T-cell (primary cell): ENCODE measurements around the gene SGF29. TPM values are rescaled to one million over a fixed set of nuclear protein-coding genes. Genes with fewer than 3 reads are reported as not detected.
A peak's percentile ranks its signal among the peaks of the same experiment; 100 is the strongest.
"Not testable (repeated sequence)": the region's sequence is repeated elsewhere in the genome, so short reads cannot be mapped to it uniquely, and the experiment has no call there.

Experiments
- ATAC-seq, 4 experiments: fragments of 200-7000 bp in 3 of 4; fragments of 150-1000 bp in 1 of 4; cut with Tn5 transposase; replicated peaks in 1 of 4; 1 replicate in 3 of 4; 2 replicates in 1 of 4; pipeline ENCODE4 v1.10.0; 2021; ENCODE audit warnings: moderate library complexity in 3 of 4, mild to moderate bottlenecking in 2 of 4, moderate number of reproducible peaks in 1 of 4
- CTCF ChIA-PET, 2 donors: fragments of 300-600 bp; sonication (Branson Sonifier 250); formaldehyde crosslinking; loops; one replicate each; lab custom pipeline; 2022; ENCODE audit warnings: antibody characterized with exemption in 2 of 2; lab: Charles Lee
- POLR2A ChIA-PET, 2 donors: fragments of 300-600 bp; sonication (Branson Sonifier 250); formaldehyde crosslinking; loops; one replicate each; lab custom pipeline; 2022; ENCODE audit warnings: antibody characterized with exemption in 2 of 2; lab: Charles Lee
- DNase-seq, 35 experiments: peaks; one replicate each; pipeline versions ENCODE4 v3.0.0 to v3.0.0-alpha.2; 2013 to 2023
- H3K27ac ChIP-seq: one replicate; pipeline ENCODE4 v1.5.1; 2013; ENCODE audit warnings: low read length
- H3K27me3 ChIP-seq, 2 experiments: replicated peaks in 1 of 2; 1 replicate in 1 of 2; 2 replicates in 1 of 2; pipeline versions ENCODE4 v1.6.1 to v1.7.0; 2013; ENCODE audit warnings: low read length in 1 of 2, mixed read lengths in 1 of 2; ENCODE audit not compliant: control insufficient read depth in 2 of 2, insufficient read depth in 2 of 2; ENCODE audit errors: extremely low read depth in 1 of 2
- H3K36me3 ChIP-seq, 2 donors: 1 replicate in 1 of 2; 2 replicates in 1 of 2; pipeline versions ENCODE4 v1.6.1 to v1.7.0; 2013; ENCODE audit warnings: low read length in 1 of 2; ENCODE audit not compliant: control insufficient read depth in 2 of 2, insufficient read depth in 1 of 2; ENCODE audit errors: extremely low read depth in 1 of 2
- H3K4me1 ChIP-seq, 2 experiments: 1 replicate in 1 of 2; 2 replicates in 1 of 2; pipeline versions ENCODE4 v1.6.1 to v1.7.0; 2013; ENCODE audit warnings: low read length in 2 of 2, mixed read lengths in 1 of 2; ENCODE audit not compliant: insufficient read depth in 2 of 2, control insufficient read depth in 1 of 2; ENCODE audit errors: extremely low read depth in 1 of 2
- H3K4me3 ChIP-seq, 2 donors: 1 replicate in 1 of 2; 2 replicates in 1 of 2; pipeline versions ENCODE4 v1.5.1 to v1.7.0; 2013; ENCODE audit warnings: mild to moderate bottlenecking in 2 of 2, low read length in 1 of 2, moderate library complexity in 1 of 2; ENCODE audit not compliant: control insufficient read depth in 1 of 2; ENCODE audit errors: extremely low read depth in 1 of 2
- H3K9me3 ChIP-seq: 2 replicates; pipeline ENCODE4 v1.7.0; 2013
- H3K27ac Mint-ChIP-seq, 2 donors: one replicate each; pipeline ENCODE4 v1.8.0; 2020 to 2021; ENCODE audit warnings: mild to moderate bottlenecking in 2 of 2, mixed read lengths in 2 of 2
- H3K27me3 Mint-ChIP-seq, 2 donors: one replicate each; pipeline ENCODE4 v1.8.0; 2021 to 2022; ENCODE audit warnings: mixed read lengths in 2 of 2
- H3K36me3 Mint-ChIP-seq: one replicate; pipeline ENCODE4 v1.8.0; 2021; ENCODE audit warnings: mixed read lengths
- H3K4me1 Mint-ChIP-seq, 3 donors: one replicate each; pipeline ENCODE4 v1.8.0; 2020 to 2022; ENCODE audit warnings: mixed read lengths in 3 of 3, mild to moderate bottlenecking in 1 of 3
- H3K4me3 Mint-ChIP-seq, 3 donors: one replicate each; pipeline ENCODE4 v1.8.0; 2020 to 2022; ENCODE audit warnings: mild to moderate bottlenecking in 3 of 3, mixed read lengths in 3 of 3, moderate library complexity in 3 of 3
- H3K9me3 Mint-ChIP-seq, 3 donors: one replicate each; pipeline ENCODE4 v1.8.0; 2020 to 2022; ENCODE audit warnings: mixed read lengths in 3 of 3
- WGBS: methylation state at CpG from one replicate; pipeline ENCODE4 v1.1.5; 2013; ENCODE audit warnings: missing lambda C conversion rate; ENCODE audit not compliant: insufficient coverage; 5-methylcytosine and 5-hydroxymethylcytosine counted together
- total RNA-seq, 35 experiments: library from RNA in 6 of 35; stranded (reverse) in 6 of 35; fragments of 120-200 nt in 1 of 35; gene quantifications; one replicate each; pipeline versions ENCODE4 v1.2.1 to v1.2.4 and lab custom pipeline; 2013 to 2026

SGF29 gene
- total RNA-seq, 5 donors from 2014 or later (not counting 1 experiment from before 2014, with no cell fraction given) = 52.6 to 79.3 (median 74.6) TPM

DNA sequence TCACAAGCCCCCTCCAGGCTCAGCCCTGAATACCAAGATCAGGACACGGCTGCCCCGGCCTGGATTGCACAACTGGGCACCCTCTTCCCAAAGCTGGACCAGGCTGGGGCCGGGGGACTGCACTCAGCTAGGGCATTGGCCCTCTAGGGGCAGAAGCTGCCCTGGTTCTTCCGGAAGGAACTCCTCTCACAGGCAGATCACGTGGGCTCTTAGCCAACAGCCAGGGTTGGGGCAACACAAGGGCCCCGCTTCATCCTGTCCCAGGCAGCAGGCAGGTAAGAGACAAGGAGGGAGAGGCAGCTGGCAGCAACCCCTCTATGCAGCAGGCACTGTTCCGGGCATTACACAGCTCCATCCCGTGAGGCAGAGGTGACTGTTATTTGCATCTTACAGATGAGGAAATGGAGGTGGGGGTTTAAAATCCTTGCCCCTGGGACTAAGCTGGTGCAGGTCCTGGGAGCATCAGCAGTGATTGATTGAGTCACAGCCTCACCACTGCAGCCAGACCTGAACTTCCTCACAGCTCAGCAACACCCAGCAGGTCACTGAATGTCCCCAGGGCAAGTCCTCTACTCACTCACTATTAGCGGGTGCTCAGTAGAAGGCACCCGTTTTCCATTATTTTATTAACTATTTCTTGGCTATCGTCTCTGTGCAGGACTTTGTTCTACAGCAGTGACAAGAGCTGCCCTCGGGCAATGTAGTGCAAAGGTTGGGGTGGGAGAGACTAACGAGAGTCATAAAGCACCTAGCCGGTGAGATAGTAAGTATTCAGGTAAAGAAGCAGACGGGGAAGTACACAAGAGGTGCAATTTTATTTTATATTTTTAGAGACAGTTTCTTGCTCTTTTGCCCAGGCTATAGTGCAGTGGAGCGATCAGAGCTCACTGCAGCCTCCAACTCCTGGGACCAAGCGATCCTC, 58.9 kb downstream of the SGF29 start:
- H3K27ac Mint-ChIP-seq, H3K27me3 Mint-ChIP-seq, H3K4me3 Mint-ChIP-seq, H3K27ac ChIP-seq, DNase-seq, POLR2A ChIA-PET, H3K4me3 ChIP-seq, H3K4me1 ChIP-seq, H3K9me3 ChIP-seq, H3K36me3 Mint-ChIP-seq, H3K9me3 Mint-ChIP-seq, H3K27me3 ChIP-seq, H3K36me3 ChIP-seq, CTCF ChIA-PET: not testable (repeated sequence)
- peak; percentile 96 to 99 (median 98) for ATAC-seq
- peaks cover 14 to 23% (median 17%) of the 10 kb centered on the region in 3 donors for H3K4me1 Mint-ChIP-seq
- WGBS = no CpG with 5 or more reads among the region's 17 CpGs

DNA sequence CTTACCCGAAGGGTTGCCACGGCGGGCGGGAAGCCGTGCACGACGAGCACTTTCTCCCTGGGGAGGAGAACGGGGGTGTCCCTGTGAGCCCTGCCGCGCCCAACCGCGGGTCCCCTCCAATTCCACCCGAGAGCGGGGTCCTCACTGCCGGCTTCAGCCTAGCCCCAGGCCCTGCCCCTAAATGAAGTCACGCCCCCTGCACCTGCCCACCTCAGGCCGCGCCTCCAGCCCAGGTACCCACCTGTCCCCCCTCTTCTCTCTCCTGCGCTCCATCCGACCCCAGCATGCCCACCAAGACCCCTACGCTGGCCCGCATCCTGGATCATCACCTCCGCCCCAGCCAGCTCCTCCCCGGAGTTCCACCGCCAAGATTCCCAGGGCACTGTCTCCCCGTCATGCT, 60.2 kb downstream of the SGF29 start:
- POLR2A ChIA-PET, ATAC-seq: not testable (repeated sequence)

DNA sequence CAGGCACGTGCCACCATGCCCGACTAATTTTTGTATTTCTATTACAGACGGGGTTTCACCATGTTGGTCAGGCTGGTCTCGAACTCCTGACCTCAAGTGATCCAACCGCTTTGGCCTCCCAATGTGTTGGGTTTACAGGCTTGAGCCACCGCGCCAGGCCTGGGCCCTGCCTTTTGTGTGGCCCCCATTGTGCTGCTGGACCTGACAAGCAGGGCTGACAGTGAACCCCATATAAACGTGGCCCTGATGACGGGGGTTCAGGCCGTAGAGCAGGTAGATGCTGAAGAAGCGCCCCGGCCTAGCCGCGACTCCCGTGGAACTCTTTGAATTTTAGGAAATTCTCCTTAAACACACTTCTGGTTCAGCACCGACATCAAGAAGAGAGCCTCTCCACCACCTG, 60.8 kb downstream of the SGF29 start:
- DNase-seq, H3K36me3 Mint-ChIP-seq, H3K4me3 Mint-ChIP-seq, H3K9me3 Mint-ChIP-seq, H3K4me1 ChIP-seq, ATAC-seq, CTCF ChIA-PET, POLR2A ChIA-PET, H3K27ac Mint-ChIP-seq, H3K9me3 ChIP-seq, H3K27me3 Mint-ChIP-seq, H3K36me3 ChIP-seq, H3K4me3 ChIP-seq, H3K27ac ChIP-seq, H3K27me3 ChIP-seq: not testable (repeated sequence)
- no CpG with 5 or more reads among the region's 16 CpGs for WGBS
- H3K4me1 Mint-ChIP-seq = peaks cover 12 to 16% (median 14%) of the 10 kb centered on the region in 3 donors

More for the DNA sequence above, 60.2 kb downstream of the SGF29 start:
- H3K9me3 Mint-ChIP-seq, H3K27ac Mint-ChIP-seq, H3K27ac ChIP-seq, H3K36me3 ChIP-seq, DNase-seq, CTCF ChIA-PET, H3K9me3 ChIP-seq, H3K4me3 Mint-ChIP-seq, H3K27me3 ChIP-seq, H3K4me1 ChIP-seq, H3K4me3 ChIP-seq, H3K27me3 Mint-ChIP-seq, H3K36me3 Mint-ChIP-seq: not testable (repeated sequence)
- WGBS = no CpG with 5 or more reads among the region's 26 CpGs
- H3K4me1 Mint-ChIP-seq = peaks cover 14 to 23% (median 17%) of the 10 kb centered on the region in 3 donors

DNA sequence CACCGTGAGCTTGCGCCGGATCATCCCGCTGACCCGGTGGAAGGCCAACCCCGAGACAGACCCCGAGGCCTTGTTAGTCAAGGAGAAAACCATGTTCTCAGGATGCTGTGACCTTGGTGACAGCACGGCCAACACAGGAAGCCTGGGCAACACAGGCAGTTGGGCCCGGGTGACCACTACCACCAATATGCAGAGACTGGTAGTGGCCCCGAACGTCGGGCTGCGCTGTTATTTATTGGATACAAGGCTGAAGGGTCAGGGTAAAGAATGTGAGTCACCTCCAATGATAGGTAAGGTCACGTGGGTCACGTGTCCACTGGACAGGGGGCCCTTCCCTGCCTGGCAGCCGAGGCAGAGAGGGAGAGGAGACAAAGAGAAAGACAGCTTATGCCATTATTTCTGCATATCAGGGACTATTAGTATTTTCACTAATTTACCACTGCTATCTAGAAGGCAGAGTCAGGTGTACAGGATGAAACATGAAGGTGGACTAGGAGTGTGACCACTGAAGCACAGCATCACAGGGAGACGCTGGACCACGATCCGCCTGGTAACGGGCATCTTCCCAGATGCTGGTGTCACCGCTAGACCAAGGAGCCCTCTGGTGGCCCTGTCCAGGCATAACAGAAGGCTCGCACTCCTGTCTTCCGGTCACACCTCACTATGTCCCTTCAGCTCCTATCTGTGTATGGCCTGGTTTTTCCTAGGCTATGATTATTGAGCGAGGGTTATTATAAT, 61.9 kb downstream of the SGF29 start:
- H3K9me3 Mint-ChIP-seq, ATAC-seq, H3K27ac Mint-ChIP-seq, CTCF ChIA-PET, H3K9me3 ChIP-seq, H3K27me3 Mint-ChIP-seq, H3K4me1 Mint-ChIP-seq, POLR2A ChIA-PET, H3K27ac ChIP-seq, H3K4me3 Mint-ChIP-seq, H3K4me1 ChIP-seq, H3K27me3 ChIP-seq, H3K36me3 Mint-ChIP-seq, H3K36me3 ChIP-seq, H3K4me3 ChIP-seq: not testable (repeated sequence)
- WGBS = 79% methylated on average over 5 of the region's 24 CpGs
- peak in 5 of 35 experiments; percentile 7 to 44 (median 11) for DNase-seq

DNA sequence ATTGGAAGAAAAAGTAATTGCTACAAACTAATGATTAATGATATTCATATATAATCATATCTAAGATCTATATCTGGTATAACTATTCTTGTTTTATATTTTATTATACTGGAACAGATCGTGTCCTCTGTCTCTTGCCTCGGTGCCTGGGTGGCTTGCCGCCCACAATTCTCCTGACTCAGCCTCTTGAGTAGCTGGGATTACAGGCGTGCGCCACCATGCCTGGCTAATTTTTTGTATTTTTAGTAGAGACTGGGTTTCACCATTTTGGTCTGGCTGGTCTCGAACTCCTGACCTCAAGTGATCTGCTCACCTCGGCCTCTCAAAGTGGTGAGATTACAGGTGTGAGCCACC, 62.5 kb downstream of the SGF29 start:
- H3K9me3 Mint-ChIP-seq, DNase-seq, H3K36me3 ChIP-seq, H3K4me3 Mint-ChIP-seq, H3K27ac ChIP-seq, H3K9me3 ChIP-seq, H3K27me3 ChIP-seq, ATAC-seq, CTCF ChIA-PET, POLR2A ChIA-PET, H3K27ac Mint-ChIP-seq, H3K4me1 Mint-ChIP-seq, H3K27me3 Mint-ChIP-seq, H3K36me3 Mint-ChIP-seq, H3K4me1 ChIP-seq, H3K4me3 ChIP-seq: not testable (repeated sequence)
- WGBS = no CpG with 5 or more reads among the region's 7 CpGs

DNA sequence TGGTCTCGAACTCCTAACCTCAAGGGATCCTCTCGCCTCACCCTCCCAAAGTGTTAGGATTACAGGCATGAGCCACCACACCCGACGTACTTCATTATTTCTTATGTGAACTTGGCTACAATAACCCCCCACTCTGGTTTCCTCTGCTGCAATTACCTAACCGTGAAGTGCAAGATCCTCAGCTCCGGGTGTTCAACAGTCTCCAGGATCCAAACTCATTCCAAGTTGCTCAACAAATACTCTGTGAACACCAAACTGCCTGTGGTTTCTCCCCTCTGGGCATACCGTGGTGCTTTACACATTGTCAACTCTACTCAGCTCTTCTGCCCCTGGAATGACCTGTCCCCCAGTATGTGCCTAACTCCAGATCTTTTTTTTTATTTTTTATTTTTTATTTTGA, 62.9 kb downstream of the SGF29 start:
- ATAC-seq (no peak), DNase-seq (no peak)
- ChIA-PET CTCF (no interaction called here), POLR2A (interaction anchor here in 1 of 2 donors (0.6 kb wide), 1 partner anchor 54 kb away, joined by 3 read pairs; no protein-coding TSS in a partner anchor)
- peaks cover 0 to 3% of the 10 kb centered on the region in 2 donors for H3K36me3 ChIP-seq
- Mint-ChIP-seq H3K27me3 (no peaks in the 10 kb centered on the region), H3K27ac (no peak overlapping the region), H3K36me3 (peaks cover 3% of the 10 kb centered on the region), H3K4me1 (peaks cover 4 to 7% (median 4%) of the 10 kb centered on the region in 3 donors), H3K9me3 (no peaks in the 10 kb centered on the region), H3K4me3 (no peak overlapping the region)
- H3K27me3 ChIP-seq = no peaks in the 10 kb centered on the region
- H3K4me3 ChIP-seq = no peak overlapping the region
- no peaks in the 10 kb centered on the region for H3K4me1 ChIP-seq
- 96% methylated on average over 5 of the region's 7 CpGs for WGBS
- no peak overlapping the region for H3K27ac ChIP-seq
- no peaks in the 10 kb centered on the region for H3K9me3 ChIP-seq
